NCI-H526 (cell line): ENCODE data around the gene ZNF492.
"Not testable (repeated sequence)": the region's sequence is repeated elsewhere in the genome, so short reads cannot be mapped to it uniquely, and the experiment has no call there.

Experiments used
- DNase-seq, 2 experiments: peaks; one replicate each; lab custom pipeline; 2025; lab: John Stamatoyannopoulos, UW

ZNF492 gene

DNA sequence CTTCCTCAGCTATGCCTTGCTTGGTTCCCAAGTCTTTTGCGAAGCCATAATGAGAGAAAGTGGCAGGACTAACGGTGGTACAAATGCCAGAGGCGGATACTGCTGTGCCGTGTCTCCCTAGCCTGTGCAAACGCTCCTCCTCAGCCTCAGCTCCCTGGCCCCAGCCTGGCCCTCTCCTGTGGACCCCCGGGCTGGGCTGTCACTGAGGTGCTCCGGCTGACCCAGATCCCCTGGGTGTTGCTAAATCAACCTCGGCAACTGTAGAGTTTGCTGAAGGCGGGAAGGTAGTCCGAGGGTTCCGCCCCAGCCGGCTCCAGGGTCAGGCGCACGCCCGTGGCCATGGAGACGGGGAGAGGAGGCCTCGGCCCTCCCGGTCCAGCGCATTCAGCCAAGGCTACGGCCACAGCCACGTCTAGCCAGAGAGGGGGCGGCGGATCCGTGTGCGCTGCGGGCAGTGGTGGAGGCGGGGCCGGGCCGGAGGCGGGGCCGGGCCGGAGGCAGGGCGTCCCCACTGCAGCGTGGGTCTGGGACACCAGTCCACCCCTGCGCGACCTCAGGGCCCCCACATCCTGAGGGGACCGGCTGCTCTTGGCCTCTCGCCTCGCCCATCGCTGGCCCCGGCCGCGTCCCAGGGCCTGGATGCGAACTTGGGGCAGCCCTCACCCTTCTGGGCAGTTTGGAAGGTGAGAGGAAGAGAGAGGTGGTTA lies 16.4 kb upstream of the ZNF492 start:
- DNase-seq = no peak

DNA sequence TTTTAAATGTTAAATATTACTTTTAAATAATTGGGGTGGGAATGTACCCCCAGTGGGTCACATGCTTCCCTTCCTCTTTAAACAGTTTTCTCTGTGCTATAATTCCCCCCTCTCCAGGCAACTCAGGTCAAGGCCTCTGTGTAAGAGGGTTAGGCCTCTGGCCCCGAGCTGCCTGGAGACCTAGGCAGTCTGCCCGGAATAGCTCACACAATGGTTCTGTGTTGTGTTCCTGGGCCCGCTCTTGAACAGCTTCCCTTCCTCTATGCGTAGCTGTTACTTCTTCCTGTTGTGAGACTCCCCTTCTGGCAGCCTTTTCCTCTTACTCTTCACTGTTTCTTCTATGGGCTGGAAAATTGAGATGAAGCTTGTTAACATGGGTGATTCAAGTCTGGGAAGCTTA lies 14.8 kb upstream of the ZNF492 start:
- DNase-seq = no peak

DNA sequence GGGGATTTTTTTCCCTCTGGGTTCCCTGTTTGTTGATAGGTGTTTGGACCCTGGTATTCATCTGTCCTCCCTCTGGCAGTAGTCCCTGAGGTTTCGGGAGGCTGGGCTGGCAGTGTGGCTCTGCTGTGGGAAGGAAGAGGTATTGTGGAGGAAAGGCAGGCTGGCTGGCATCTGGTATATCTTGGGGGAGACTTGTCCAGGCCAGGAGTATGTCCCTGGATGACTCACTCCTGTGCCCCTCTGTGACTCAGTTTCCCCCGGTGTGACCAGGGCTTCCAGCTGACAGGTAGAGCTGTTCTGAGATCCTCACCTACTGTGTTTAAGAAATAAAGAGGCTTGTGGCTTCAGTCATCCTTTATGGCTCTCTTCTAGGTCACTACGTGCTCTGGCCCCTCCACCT lies 14.2 kb upstream of the ZNF492 start:
- DNase-seq = no peak

DNA sequence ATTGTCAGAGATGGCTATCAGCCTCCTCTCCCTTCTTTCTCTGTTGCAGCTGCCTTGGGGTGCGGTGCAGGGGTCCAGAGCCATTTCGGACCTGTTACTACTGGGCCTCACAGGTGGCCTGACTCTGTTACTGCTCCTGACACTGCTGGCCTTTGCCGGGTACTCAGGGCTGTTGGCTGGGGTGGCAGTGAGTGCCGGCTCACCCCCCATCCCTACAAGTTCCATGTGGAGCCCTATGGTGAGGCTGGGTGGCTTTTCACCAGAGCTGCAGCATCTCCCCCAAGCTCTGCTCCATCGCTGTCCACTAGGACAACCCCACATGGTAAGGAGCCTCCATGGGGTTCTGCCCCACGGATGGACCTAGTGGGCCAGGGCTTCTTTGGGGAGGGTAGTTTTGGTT lies 13.7 kb upstream of the ZNF492 start:
- no peak for DNase-seq

DNA sequence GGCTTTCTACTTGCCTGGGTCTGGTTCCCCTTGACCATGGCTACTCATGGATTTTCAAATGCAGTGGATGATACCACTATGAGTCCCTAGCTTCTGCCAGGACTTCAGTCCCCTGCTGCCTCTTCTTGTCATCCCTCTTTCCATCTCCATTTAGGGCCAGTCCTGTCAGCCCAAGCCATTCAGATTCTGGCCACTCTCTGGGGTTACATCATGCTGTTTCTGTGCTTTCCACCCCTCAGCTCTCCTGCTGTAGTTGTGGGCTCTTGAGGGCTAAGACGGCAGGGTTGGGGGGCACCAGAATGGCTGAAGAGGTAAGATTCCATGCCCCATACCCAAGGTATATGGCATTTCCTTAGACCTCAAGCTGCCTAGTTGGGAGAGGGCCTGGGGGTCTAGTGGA lies 13.2 kb upstream of the ZNF492 start:
- DNase-seq = no peak

DNA sequence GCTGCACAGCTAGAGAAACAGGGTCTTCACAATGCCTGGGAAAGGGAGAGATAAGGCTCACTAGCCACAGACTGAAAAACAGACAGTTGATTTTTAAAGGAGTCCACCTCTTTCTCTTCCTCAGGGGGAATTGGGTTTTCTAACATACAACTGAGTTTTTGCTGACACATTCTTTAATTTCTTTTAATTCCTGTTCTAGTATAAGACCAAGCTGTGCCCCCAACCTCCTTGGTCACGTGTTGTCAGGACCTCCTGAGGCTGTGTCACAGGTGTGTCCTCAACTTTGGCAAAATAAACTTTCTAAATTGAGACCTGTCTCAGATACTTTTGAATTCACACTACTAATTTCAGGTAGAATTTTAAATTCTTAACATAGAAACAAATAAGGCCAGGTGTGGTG lies 12.1 kb upstream of the ZNF492 start:
- no peak for DNase-seq

DNA sequence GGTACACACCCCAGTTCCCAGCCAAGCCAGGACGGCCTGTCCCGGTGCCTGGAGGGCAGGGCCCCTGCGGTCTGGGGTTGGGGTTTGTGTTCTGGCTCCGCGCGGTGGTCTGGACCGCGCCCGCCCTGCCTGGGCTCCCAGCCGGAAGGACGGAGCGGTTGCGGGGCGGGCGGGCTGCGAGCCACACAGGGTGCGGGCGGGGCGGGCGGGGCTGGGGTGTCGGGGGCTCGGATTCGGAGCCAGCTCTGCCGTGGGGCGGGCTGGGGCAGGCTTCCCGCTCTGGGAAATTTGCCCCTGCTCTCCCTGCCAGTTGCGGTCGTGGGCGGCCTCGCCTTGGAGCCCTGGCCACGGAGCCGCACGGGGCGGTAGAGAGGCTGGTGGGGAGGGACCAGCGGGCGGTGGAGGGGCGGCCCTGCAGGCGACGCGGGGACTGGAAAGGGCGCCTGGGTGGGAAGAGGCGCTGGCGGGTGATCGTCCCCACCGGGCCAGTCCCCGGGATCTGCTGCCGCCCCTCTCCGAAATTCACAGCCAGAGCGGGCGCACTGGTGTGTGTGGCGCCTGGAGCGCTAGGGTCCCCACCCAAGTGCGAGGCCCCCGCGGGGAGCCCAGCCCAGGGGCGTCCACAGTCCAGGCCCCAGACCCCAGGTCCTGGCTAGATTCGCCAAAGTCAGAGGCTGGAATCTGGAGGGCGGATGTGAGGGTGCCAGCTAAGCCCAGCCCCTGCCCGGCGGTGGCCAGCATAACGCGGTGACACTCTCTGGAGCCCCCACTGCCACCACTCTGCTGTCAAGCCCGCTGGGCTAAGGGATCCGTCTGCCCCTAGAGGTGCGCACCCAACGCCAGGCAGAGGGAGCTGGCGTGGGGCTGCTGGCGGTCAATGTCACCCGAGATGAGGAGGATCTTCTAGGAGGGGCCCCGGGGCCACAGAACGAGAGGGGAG lies 11.0 kb upstream of the ZNF492 start:
- DNase-seq = no peak

DNA sequence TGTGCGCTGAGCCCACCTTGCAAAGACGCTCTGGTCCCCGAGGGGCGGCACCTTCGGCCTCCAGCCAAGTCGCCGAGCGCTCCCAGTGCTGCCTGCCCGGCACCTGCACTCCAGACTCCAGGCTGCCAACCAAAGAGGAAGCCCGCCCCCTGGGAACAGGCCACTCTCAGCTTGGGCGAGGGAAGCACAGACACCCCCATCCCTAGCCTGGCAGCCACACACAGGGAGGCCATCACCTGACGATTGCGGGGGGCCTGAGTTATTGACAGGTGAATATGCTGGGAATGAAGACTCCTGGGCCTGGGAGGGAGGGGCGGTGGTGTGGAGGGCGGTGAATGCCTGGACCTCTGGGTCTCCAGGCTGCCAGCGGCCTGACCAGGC lies 10.3 kb upstream of the ZNF492 start:
- DNase-seq = no peak

DNA sequence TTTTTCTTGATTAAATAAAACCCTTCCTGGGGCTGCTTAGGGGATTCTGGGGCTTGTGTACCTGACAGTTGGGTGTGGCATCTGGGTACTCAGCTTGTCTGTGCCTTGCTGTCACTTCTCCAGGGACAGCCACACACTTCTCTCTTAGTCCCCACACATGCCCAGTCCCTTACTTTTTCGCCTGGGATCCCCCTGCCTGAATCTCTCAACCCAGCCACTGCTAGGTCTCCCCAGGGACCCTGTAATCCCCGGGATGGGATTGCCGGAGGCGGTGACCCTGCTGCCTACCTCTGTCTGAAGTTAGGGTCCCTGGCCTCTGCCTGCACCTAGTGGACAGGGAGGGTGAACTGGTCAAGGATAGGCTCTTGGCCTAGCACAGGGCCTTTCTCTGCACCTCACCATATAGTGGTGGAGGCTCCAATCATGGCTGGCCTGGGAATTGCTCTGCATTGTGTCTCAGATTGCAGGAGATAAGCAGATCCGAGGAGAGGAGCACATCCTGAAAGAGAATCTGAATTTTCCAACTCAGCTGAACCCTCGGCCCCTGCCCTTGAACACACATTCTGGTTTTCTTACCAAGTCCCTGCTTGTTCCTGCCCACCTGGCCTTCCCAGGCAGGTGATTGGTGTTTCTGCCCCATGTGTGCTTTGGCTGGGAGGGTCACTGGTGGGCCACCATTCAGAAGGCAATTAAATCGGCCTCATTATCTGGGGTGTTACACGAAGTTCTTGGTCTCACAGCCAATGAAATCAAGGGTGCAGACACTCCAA lies 8.7 kb upstream of the ZNF492 start:
- DNase-seq = no peak

DNA sequence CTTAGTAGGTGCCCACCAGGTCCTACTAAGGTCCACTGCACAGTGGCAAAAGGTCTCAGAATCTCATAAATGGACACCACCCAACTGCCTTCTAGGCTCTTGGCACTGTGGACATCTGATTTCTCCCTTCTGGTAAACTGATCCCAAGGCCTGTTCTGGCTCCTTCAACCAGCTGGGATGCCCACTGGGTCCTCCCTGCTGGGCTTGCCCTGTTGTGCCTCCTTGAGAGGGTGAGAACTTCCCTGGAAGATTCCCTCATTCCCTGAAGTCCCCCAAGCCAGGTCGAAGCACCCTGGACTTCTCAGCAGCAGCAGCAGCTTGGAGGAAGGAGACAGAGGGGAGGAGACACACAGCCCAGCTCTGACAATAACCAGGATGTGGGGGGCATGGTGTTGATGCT lies 6.6 kb upstream of the ZNF492 start:
- no peak for DNase-seq

DNA sequence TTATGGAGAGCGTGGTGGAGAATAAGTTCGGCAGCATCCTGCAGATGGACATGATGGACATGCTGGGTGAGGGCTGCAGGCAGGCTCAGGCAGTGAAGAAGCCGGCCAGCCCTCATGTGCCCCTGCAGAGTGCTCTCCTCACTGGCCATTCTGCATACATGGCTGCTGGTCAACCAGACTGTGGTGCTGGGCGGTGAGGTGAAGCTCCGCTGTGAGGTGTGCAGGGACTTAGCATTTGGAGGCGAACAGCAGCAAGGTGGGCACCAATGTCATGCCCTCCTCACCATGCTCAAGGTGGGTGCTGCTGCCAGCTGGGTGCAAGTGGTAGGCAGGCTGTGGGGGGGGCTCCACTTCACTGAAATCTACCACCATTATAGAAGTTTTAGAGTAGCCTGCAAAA lies 5.7 kb upstream of the ZNF492 start:
- no peak for DNase-seq

DNA sequence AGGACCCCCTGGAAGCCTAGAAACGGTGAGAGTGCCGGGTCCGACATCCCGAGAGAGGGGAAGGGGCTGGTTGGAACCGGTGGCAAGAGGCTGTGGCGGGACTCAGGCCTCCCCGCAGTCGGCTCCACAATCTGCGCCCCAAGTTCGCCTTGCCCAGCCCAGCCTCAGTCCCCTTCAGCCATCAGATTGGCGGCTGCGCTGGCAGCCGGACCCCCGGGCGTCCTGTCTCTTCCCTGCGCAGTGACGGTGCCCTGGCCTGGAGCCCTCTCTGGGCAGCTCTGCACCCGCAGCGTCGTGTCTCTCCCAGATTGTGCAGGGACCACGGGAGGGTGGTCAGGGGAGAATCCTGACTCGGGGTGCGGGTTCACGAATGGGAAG lies 315 bp downstream of the ZNF492 start:
- no peak for DNase-seq

DNA sequence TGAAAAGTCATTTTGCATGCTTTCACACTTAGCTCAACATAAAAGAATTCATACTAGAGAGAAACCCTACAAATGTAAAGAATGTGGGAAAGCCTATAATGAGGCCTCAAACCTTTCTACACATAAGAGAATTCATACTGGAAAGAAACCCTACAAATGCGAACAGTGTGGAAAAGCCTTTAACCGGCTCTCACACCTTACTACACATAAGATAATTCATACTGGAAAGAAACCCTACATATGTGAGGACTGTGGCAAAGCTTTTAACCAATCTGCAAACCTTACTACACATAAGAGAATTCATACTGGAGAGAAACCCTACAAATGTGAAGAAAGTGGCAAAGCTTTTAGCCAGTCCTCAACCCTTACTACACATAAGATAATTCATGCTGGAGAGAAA lies 51.4 kb downstream of the ZNF492 start:
- not testable (repeated sequence) for DNase-seq

DNA sequence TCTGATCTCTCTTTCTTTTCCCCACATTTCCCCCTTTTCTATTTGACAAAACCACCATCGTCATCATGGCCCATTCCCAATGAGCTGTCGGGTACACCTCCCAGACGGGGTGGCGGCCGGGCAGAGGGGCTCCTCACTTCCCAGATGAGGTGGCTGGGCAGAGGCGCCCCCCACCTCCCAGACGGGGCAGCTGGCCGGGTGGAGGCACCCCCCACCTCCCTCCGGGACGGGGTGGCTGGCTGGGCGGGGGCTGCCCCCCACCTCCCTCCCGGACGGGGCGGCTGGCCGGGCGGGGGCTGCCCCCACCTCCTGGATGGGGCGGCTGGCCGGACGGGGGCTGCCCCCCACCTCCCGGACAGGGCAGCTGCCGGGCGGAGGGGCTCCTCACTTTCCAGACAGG lies 68.5 kb downstream of the ZNF492 start:
- DNase-seq = not testable (repeated sequence)

DNA sequence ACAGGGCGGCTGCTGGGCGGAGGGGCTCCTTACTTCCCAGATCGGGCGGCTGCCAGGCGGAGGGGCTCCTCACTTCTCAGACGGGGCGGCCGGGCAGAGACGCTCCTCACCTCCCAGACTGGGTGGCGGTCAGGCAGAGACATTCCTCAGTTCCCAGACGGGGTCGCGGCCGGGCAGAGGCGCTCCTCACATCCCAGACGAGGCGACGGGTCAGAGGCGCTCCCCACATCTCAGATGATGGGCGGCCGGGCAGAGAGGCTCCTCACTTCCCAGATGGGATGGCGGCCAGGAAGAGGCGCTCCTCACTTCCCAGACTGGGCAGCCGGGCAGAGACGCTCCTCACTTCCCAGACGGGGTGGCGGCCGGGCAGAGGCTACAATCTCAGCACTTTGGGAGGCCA lies 69.0 kb downstream of the ZNF492 start:
- not testable (repeated sequence) for DNase-seq

DNA sequence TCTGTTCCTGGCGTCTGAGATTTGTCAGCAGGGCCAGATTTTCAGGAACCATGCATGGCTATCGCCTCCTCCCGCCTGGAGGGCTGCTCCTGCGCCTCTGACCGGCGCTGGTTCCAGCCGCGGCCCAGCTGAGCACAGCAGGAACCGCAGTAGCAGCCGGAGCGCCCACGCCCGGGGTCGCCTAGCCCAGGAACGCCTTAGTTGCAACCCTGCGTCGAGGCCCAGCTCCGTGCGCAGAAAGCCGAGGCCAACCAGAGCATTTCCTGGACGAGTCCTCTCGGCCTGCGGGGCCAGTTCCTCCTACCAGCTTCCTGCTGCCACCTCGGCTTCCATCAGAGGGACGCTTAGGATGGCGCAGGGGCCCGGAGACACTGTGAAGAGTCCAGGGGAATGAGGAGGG lies 74.9 kb downstream of the ZNF492 start:
- no peak for DNase-seq
